Lower leg skin (tissue), 4 donors: Measurements from ENCODE around the gene ADGRV1. TPM values are rescaled to one million over a fixed set of nuclear protein-coding genes. Genes with fewer than 3 reads are reported as not detected.
"Not testable (repeated sequence)": the region's sequence is repeated elsewhere in the genome, so short reads cannot be mapped to it uniquely, and the experiment has no call there.

Experiments used
- DNase-seq, 2 donors: peaks; one replicate each; pipeline ENCODE4 v3.0.0-alpha.2; 2019; ENCODE audit warnings: low spot score in 2 of 2
- H3K4me3 ChIP-seq: fragments of 200-600 bp; sonication (generic); 2 replicates; pipeline ENCODE4 v1.5.1; 2017; ENCODE audit warnings: mild to moderate bottlenecking, low read depth; ENCODE audit not compliant: poor library complexity, severe bottlenecking
- POLR2A ChIP-seq, 2 donors: fragments of 450-650 bp; IDR thresholded peaks; one replicate each; pipeline ENCODE4 v1.6.1; 2016 to 2017; ENCODE audit warnings: antibody characterized with exemption in 2 of 2, mild to moderate bottlenecking in 1 of 2, moderate library complexity in 1 of 2
- WGBS, 2 donors: methylation state at CpG; one replicate each; pipeline ENCODE4 v1.1.5; 2018; 5-methylcytosine and 5-hydroxymethylcytosine counted together
- intact Hi-C: fragments of 100-400 bp; cut with DNase I; formaldehyde crosslinking; loops from one replicate; pipeline ENCODE4 v1.15.0; 2023; ENCODE audit warnings: low total_unique reads
- total RNA-seq, 4 donors: library from RNA; depleted of rRNA; stranded (reverse); fragments of >200 nt; gene quantifications; one replicate each; pipeline ENCODE4 v1.1.0, GENCODE V29; 2016
- TF ChIP-seq, protein P1 (sequence below), 3 donors: fragments of 450-650 bp; IDR thresholded peaks; one replicate each; pipeline ENCODE4 v1.5.1; 2016; ENCODE audit warnings: antibody characterized with exemption in 3 of 3, mild to moderate bottlenecking in 3 of 3, moderate library complexity in 2 of 3

Gene ADGRV1
- total RNA-seq, 4 donors from 2014 or later: 1.2 to 4.0 (median 2.7) TPM

DNA sequence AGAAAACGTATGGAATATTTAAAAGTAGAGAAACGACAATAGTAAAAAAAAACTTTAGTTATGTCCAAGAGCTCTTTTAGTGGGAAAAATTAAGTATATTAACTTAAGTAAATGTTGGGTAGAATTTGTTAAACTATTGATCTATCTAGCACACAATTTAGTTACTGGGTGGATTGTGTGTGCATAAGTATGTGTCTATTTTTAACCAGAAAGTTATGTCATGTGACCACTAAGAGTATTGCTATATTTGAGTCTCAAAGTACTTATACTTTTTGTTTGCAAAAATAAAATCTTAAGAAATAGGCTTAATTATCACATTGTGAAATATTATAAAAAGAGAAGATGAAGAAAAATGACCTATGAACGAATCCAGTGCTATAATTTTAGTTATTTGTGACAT is 56.8 kb downstream of the ADGRV1 start:
- intact Hi-C loops: no loop called here
- H3K4me3 ChIP-seq: no peak overlapping the region
- WGBS, 2 donors: 82 to 83% methylated on average over 3 of the region's 3 CpGs
- TF ChIP-seq, protein P1, sequence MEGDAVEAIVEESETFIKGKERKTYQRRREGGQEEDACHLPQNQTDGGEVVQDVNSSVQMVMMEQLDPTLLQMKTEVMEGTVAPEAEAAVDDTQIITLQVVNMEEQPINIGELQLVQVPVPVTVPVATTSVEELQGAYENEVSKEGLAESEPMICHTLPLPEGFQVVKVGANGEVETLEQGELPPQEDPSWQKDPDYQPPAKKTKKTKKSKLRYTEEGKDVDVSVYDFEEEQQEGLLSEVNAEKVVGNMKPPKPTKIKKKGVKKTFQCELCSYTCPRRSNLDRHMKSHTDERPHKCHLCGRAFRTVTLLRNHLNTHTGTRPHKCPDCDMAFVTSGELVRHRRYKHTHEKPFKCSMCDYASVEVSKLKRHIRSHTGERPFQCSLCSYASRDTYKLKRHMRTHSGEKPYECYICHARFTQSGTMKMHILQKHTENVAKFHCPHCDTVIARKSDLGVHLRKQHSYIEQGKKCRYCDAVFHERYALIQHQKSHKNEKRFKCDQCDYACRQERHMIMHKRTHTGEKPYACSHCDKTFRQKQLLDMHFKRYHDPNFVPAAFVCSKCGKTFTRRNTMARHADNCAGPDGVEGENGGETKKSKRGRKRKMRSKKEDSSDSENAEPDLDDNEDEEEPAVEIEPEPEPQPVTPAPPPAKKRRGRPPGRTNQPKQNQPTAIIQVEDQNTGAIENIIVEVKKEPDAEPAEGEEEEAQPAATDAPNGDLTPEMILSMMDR (IDR thresholded peaks at IDR 0.05): no peak
- no peak for TF ChIP-seq POLR2A (IDR thresholded peaks at IDR 0.05)
- DNase-seq: no peak

DNA sequence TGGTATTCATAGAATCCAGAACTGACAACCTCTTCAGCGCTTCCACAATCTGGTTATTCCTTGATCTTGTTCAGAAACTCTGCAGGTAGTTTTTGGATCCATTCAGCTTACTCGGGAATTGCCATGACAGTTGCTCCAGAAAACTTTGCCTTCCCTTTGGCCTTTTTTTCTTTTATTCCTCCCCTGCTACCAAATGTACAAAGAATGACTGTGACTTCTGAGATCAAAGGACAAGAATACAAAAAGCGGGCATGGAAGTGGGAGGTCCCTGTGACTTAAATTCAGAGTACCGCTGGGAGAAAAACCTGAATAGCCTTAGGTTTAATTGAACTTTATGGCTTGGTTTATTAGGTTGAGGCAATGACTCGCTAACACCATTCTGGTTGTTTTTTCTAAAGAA is 59.5 kb downstream of the ADGRV1 start:
- intact Hi-C loops: no loop called here
- H3K4me3 ChIP-seq: no peak overlapping the region
- TF ChIP-seq POLR2A (IDR thresholded peaks at IDR 0.05): no peak
- TF ChIP-seq, protein P1 (IDR thresholded peaks at IDR 0.05): no peak
- DNase-seq: no peak
- 57 to 70% methylated on average over 5 of the region's 5 CpGs for WGBS, 2 donors

DNA sequence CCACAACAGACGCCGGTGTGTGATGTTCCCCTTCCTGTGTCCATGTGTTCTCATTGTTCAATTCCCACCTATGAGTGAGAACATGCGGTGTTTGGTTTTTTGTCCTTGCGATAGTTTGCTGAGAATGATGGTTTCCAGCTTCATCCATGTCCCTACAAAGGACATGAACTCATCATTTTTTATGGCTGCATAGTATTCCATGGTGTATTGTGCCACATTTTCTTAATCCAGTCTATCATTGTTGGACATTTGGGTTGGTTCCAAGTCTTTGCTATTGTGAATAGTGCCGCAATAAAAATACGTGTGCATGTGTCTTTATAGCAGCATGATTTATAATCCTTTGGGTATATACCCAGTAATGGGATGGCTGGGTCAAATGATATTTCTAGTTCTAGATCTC is 61.2 kb downstream of the ADGRV1 start:
- intact Hi-C loops: not testable (repeated sequence)
- 88 to 95% methylated on average over 6 of the region's 6 CpGs for WGBS, 2 donors

DNA sequence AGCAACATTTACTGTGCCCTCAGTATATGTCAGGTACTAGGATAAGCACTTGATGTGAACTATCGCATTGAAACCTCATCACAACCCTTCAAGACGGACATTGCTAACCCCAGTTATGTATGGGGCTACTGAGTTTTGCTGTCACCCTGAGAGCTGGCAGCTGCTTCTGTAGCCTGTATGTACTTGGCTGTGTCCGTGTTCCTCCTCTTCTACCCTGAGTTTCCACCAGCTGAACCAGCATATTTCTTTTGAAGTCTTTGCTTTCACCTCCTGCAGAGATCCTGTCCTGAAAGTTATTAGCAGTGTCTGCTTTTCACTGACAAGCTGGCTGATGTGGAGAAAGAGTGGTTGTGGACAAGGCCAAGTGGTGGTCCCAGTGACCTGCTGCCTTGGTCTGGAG is 63.3 kb downstream of the ADGRV1 start:
- TF ChIP-seq POLR2A (IDR thresholded peaks at IDR 0.05): no peak
- TF ChIP-seq, protein P1 (IDR thresholded peaks at IDR 0.05): no peak
- intact Hi-C loops: no loop called here
- no peak overlapping the region for H3K4me3 ChIP-seq
- DNase-seq: no peak
- 72 to 95% methylated on average over 3 of the region's 3 CpGs for WGBS, 2 donors

More for the DNA sequence above, 61.2 kb downstream of the ADGRV1 start:
- H3K4me3 ChIP-seq, DNase-seq: not testable (repeated sequence)

DNA sequence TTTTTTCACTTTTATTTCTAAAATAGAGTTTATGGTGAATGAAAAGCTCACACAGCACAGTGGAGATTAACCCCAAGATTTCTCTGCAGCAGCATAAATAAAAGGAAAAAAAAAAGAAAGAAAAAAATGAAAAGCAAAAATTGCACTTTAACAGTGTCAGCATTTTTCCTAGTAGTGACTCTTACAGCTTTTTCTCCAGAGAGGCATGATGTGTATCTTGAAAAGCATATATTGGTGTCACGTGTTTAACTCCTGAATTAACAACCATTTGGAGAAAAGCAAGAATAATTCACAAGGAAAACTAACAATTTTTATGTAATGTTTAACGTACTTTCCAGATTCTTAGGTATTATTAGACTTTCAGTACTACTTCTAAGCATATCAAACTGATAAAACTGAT is 67.9 kb downstream of the ADGRV1 start:
- intact Hi-C loops: no loop called here
- 70 to 86% methylated on average over 2 of the region's 2 CpGs for WGBS, 2 donors
- DNase-seq: no peak
- TF ChIP-seq, protein P1 (IDR thresholded peaks at IDR 0.05): no peak
- TF ChIP-seq POLR2A (IDR thresholded peaks at IDR 0.05): no peak
- no peak overlapping the region for H3K4me3 ChIP-seq

DNA sequence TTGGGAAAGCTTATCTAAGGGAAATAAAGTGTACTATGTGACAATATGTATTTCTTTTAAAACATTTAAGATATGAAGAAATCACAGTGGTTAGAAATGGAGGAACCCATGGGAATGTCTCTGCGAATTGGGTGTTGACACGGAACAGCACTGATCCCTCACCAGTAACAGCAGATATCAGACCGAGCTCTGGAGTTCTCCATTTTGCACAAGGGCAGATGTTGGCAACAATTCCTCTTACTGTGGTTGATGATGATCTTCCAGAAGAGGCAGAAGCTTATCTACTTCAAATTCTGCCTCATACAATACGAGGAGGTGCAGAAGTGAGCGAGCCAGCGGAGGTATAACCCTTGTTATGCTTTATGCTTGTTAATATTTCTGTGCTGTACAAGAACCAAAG is 69.9 kb downstream of the ADGRV1 start:
- no peak for DNase-seq
- H3K4me3 ChIP-seq: no peak overlapping the region
- no peak for TF ChIP-seq POLR2A (IDR thresholded peaks at IDR 0.05)
- TF ChIP-seq, protein P1 (IDR thresholded peaks at IDR 0.05): no peak
- intact Hi-C loops: no loop called here
- 88 to 91% methylated on average over 6 of the region's 6 CpGs for WGBS, 2 donors
